EL (cell line): ENCODE data around the gene FCGR3A.
A peak's percentile ranks its signal among the peaks of the same experiment; 100 is the strongest.
"Not testable (repeated sequence)": the region's sequence is repeated elsewhere in the genome, so short reads cannot be mapped to it uniquely, and the experiment has no call there.

Source experiments
- DNase-seq: peaks from one replicate; pipeline ENCODE4 v3.0.0-alpha.2; 2016

The FCGR3A gene

DNA sequence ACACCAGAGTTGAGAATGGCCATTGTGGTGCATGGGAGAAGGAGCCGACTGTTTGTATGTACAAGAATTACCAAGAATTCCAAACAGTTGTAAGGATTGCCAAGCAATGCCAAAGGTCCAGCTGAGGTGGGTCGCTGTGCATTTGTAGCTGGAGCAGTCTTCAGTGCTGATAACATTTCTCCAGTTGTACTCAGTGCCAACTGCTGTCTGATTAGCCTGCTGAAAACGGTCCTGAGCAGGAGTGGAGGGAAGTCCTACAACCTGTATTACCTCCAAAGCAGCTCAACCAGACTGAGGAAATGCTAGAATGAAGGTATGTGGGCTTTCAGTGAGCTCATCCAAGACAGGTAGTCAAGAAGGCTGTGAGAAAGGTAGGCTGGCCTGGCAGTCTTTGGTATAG, 6.5 kb upstream of the FCGR3A start:
- DNase-seq, result not testable (repeated sequence)

DNA sequence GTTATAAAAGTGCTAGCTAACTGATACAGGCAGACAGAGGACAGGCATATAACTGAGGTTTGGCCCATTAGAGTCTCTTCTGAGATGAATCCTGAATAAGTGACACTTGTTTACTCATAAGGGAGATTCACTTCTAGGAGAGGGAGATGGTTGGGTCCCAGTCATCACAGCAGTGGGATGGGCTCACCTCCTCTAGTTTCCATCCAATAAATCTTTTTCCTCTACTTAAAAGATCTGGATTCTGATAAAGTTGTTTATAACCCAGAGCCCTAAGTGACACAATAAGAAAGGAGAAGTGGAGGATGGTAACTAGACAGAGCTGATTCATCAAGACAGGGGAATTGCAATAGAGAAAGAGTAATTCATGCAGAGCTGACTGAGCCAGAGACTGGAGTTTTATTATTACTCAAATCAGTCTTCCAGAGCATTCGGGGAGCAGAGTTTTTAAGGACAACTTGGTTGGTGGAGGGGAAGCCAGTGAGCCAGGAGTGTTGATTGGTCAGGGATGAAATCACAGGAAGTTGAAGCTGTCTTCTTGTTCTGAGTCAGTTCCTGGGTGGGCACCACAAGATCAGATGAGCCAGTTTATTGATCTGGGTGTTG, 5.3 kb upstream of the FCGR3A start:
- not testable (repeated sequence) for DNase-seq

DNA sequence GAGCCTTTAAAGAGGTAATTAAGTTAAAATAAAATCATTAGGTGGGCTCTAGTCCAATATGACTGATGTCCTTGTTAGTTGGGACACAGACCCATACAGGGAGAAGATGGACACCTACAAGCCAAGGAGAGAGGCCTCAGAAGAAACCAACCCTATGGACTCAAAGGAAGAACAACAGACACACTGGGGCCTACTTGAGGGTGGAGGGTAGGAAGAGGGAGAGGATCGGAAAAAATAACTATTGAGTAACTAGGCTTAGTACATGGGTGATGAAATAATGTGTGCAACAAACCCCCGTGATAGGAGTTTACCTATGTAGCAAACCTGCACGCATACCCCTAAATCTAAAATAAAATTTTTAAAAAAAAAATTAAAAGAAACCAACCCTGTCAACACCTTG, 4.7 kb upstream of the FCGR3A start:
- not testable (repeated sequence) for DNase-seq

DNA sequence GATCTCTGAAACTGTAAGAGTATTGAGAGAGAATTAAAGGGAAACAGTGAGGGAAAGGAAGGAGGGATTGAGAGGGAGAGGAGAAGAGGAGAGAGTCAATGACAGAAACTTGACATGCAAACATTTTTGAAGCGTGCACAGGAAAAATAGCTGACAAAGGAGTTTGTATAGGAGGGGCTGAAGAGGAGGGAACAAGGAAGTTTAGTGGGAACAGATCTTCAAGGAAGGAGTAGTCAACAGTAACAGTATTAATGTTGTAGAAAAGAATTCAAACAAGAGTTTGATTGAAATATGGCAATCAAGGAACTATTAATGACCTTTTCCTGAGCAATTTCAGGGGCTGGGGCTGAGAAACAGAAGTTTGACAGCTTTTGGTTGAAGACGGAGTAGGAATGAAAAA, 4.0 kb upstream of the FCGR3A start:
- not testable (repeated sequence) for DNase-seq

DNA sequence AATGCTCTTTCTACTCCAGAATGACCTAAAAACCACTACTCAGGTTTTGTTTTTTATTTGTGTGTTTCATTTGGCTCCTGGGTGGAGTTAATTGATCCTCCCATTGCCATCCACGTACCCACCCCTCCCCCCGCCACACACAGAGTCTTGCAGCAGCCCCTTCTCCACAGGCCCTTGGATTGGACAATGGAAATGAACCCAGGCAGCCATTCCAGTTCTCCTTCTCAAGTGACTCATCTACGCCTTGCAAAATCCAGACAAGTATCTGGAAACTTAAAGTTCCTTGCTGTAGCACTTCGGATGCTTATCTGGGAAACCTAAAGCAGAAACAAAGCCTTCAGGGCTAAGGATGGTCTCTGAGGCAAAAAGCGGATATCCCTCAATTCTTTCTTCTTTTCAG, 1.3 kb upstream of the FCGR3A start:
- DNase-seq, result not testable (repeated sequence)

DNA sequence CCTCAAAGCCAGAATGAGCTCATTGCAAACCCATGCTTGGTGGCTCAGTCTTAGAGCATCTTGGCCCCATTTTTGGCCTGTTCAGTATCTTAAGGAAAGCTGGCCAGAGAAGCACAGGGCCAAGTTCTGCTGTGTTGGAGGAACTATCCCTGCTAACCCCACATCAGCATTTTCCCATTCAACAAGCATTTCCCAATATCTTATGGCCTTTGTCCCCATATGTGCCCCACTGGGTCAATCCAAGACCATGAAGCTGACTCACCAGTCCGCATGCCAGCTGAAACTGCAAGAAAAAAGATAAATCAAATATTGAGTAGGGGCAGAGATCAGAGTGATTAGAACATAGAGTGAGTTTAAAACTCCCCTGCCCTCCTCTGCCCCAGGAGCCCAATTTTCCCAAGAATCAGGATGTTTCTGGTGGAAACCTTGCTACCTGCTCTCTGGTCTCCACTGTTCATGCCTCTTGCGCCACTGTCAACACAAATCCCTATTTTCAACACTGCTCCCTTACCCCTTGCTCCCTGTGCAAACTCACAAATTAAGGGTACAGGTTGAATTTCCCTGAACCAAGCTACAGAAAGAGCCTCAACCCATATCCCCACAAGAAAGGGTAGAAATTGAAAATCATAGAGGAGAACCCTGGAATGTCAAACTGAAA, 740 bp downstream of the FCGR3A start:
- not testable (repeated sequence) for DNase-seq

DNA sequence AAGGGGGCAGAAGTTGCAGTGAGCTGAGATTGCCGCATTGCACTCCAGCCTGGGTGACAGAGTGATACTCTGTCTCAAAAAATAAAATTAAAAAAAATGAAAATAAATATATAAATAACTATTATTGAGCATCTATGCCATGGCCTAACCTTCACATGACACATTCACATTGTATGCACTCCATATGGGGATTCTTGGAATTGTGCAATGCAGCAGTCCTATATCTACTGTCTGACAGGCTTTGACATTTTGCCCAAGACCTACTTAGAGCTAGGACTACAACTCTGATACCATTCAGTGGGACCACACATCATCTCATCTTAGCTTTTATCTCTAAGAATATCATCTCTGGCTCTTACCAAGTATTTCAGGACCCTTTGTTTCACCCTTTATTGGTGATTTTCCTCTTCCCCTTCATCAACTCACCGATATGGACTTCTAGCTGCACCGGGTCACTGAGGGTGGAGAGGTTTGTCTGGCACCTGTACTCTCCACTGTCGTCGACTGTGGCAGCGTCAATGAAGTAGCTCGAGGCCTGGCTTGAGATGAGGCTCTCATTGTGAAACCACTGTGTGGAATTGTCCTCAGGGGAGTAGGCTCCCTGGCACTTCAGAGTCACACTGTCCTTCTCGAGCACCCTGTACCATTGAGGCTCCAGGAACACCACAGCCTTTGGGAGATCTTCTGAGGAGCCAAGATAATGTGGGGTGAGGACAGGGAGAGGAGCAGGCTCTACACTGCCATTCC, 1.4 kb downstream of the FCGR3A start:
- not testable (repeated sequence) for DNase-seq

DNA sequence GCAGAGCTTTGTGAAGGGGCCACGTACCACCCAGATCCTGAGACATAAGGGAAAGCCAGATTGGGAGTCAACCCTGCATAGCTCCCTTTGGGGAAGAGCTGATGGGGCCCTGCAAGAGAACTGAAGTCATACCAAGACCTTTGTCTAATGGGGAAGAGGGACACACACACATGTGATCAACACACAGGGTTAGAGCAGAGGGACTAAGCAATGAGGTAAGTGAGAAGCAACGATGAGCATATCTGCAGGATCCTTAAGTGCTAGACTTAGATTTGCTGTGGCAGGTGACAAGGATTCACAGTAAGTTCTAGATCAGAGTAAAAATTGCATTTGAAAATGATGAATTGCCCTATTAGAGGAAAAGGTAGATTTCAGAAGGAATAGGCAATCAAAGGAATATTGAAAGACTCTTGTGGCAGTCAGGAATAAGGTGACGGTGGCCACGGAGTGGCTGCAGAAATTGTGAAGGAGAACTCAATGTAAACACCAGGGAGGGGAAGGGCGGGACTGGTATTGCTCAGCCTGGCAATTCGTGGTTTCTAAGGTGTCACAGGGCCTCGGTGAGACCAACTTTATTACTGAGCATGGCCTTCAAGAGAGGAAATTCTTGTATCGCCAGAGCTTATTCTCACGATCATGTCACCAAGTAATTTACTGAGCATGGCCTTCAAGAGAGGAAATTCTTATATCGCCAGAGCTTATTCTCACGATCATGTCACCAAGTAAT, 4.5 kb downstream of the FCGR3A start:
- not testable (repeated sequence) for DNase-seq

DNA sequence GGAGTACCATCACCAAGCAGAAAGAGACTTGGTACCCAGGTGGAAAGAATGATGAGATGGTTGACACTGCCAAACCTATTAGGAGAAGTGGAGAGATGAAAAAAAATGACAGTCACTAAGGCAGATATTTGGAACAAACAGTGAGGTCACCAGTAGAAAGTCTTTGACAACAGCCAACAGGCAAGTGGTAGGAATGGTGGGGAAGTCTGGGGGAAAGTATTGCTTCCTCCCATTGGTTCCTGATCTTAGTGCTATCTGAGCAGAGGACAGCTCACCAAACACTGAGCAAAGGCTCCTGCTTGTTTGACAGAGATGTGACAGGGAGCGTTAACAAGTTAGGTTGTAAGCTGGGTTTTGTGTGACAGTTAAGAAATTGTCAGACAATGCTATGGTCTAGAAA, 6.5 kb downstream of the FCGR3A start:
- not testable (repeated sequence) for DNase-seq

DNA sequence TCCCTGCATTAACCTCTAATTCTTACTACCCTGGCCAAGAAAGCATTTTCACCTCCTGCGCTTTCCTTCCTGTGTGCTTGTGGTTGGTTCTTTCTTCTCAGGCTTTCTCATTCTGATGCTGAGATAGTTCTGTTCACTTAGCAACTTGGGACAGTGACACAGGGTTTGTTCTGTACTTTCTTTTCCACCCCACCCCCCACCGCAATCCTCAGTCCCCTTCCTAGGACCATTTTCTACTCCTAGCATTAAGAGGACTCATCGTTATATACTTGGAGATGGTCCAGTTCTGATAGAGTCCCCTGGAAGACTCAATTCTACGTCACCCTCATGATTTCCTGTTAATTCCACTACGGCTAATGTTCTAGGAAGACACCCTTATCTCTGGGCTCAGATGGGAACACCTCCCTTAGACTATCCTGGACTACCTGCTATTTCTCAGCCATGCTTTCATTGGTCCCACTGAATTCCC, 7.5 kb downstream of the FCGR3A start:
- DNase-seq, result not testable (repeated sequence)

DNA sequence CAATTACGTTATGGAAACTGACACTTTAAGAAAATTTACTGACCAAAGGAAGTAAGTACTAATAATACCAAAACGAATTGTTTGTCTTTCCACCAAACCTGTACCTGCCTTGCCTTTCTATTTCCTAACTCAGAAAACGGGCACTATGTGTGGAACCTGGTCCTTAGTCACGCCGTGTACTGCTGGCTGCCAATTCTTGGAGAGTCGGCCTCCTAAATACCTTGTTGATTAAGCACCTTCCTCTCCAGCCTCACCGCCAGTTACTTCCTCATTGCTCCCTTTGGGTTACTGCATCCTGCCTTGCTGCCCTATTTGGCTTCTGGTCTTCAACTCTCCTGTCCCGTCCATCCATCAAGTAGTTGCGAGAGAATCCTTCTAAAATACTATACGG, 9.1 kb downstream of the FCGR3A start:
- DNase-seq, result not testable (repeated sequence)

DNA sequence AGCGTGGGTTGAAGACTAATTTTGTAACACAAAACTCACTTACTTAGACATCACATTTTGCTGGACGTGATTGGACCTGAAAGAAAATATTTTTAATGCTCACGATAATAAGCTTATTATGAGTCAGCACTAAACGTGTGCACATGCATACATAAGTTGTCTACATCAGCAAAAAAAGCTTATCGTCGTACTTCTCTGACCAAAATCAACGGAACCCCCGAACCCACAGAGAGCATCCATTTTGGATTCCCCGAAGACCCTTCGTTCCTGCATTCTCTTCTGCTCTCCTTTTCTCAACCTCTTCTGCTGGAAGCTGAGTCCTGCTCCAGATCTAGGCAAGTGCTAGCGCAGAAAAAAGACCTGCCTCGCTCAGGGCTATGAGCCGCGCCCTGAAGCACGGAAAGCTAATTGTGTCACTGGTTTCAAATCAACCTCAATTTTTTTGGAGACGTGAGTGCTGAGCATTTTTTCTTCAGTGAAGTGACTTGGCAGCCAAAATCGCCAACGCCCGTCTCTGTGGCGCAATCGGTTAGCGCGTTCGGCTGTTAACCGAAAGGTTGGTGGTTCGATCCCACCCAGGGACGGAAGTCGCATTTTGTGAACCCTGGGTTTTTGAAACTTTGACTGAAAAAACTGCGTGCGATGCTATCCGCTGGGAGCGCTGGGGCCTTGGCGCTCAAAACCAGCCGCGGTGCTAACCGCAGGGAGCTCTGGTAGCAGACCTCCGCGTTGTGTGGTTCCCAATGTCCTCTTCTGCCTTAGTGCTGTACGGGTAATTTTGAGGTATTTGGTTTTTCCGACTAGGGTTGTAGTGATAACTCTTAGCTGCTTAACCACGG, 9.7 kb downstream of the FCGR3A start:
- peak; percentile 90 for DNase-seq

DNA sequence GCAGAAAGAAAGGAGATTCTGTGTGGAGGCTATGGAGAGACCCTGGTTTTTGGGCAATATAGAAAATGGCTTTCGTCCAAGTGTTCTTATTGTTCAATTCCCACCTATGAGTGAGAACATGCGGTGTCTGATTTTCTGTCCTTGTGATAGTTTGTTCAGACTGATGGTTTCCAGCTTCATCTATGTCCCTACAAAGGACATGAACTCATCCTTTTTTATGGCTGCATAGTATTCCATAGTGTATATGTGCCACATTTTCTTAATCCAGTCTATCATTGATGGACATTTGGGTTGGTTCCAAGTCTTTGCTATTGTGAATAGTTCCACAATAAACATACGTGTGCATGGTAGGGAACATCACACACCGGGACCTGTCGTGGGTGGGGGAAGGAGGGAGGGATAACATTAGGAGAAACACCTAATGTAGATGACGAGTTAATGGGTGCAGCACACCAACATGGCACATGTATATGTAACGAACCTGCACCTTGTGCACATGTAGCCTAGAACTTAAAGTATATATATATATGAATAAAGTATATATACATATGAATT, 10.6 kb downstream of the FCGR3A start:
- DNase-seq, result not testable (repeated sequence)

DNA sequence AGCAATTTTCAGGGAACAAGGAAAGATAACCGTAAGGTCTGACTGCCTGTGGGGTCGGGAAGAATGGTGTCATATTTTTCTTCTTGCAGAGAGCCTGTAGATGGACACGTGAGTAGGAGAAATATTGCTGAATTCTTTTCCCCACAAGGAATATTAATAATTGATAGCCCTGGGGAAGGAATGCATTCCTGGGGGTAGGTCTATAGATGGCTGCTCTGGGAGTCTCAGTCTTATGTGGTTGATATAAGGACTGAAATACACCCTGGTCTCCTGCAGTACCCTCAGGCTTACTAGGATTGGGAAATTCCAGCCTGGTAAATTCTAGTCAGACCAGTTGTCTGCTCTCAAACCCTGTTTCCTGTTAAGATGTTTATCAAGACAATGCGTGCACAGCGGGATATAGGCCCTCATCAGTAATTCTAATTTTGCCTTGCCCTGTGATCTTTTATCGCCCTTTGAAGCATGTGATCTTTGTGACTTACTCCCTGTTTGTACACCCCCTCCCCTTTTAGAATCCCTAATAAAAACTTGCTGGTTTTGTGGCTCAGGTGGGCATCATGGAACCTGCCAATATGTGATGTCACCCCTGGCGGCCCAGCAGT, 12.4 kb downstream of the FCGR3A start:
- DNase-seq, result not testable (repeated sequence)

DNA sequence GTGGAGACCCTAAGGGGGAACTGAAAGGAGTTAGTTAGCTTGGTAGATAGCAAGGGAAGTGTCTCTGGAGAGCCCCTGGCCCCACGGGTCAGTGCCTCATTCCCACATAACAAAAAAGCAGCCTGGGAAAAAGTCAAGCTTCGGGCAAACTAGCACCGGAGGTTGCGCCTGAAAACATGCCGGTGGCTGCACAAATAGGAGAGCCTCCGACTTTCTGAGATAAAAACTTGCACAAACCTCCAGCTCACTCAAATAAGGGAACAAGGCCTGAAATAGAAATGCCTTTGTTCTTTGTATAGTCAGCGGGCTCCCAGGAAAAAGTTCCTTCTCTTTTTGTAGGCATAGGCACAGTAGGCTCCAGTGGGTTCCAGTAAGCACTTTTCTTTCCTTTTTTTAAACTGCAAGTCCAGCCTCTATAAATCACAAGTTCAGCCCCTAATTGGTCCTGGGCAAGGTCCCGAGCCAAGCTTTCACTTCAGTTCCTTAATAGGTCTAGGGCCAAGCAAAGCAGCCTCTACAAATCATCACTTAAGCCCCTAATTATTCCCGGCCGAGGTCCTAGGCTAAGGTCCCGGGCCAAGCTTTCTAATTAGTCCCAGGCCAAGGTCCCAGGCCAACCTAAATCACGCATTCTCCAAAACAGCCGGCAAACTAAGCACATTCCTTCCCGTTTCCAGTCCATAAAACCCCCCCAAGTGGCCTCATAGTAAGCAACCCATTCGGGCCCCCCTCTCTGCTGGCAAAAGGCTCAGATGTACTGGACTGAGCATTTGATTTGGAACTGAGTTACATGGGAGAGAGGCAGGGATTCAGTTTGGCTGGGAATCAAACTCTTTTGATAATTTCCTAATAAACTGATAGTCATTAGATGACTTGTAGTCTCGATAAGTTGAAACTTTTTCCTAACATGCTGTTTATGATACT, 16.7 kb downstream of the FCGR3A start:
- DNase-seq, result not testable (repeated sequence)

DNA sequence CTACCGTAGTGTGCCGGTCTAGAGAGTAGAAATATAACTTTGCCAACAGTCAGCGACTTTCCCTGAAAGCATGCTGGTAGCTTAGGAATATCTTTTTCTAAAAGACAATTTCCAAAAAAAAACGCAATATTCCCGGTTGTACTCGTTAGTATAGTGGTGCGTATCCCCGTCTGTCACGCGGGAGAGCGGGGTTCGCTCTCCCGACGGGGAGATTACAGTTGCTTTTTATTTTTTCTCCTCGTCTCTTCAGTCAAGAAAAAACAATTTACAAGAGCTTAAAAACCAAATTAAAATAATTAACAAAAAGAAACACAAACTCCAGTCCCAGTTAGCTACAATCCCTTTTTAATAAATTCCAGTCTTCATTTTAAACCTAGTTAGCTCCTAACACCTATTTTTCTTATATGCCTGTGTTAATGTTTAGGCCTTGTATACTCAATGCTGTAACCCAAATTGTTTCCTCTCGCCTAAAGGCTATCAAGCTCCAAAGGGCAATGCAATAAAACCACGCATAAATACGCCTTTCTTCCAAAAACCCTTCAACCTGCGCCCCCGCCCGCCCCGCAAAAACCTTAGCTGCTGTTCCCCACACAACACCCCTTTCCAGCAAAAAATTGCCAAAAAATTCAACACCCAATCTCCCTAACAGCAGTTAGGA, 17.5 kb downstream of the FCGR3A start:
- DNase-seq, result no peak

DNA sequence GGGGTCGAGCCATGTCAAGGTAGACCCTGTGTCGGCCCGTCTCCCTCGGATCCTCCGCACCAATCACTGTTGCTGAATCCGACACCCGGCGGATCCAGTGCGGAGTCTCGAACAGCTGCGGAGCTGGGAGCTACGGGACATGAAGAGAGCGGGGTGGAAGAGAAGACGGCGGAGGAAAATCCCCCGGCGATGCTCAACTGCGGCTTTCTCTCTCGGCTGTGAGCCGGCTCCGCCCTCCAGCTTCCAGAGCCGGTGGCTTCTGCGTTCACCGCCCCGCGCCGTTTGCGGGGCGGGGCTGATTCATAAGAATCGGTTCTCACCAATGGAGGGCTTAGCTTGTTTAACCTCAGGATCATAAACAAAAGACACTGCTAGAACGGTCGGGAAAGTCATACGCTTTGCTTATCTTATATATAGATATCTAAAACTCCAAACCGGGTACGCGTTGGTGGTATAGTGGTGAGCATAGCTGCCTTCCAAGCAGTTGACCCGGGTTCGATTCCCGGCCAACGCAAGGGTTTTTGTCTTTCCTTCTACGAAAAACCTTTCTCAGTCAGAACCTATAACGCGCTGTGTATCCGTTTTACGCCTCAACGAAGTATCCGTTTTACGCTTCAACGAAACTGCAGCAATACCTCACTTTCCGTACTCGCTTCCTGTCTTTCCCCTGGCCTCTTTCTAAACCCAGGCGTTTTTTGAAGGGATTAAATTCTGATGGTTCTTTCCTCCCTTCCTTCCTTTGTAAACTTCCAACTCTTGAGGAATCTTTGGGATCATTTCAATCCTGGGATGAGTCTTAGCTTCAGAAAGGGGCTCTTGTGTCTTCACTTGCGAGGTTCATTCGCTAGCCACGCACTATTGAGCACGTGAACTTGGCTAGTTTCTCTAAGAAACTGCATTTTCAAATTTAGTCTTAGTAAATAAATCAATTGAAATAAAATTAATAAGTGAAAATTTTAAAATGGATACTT, 18.7 kb downstream of the FCGR3A start:
- DNase-seq, result peak; percentile 94

DNA sequence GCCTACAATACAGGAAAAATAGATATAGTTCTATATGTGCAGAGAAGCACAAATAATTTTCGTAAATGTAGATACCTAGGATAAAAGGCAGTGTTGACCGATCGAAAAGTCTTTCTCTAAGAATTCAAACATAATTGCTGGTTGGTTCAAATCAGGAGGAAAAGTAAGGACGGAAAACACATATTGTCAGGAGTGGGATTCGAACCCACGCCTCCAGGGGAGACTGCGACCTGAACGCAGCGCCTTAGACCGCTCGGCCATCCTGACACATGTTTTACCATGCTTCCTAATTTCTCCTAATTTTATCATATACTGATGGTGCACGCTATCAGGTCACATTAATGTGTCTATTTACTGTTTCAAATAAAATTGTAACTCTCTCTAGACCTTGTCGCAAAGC, 19.5 kb downstream of the FCGR3A start:
- DNase-seq, result peak; percentile 76
